Osteoblast (primary cell): ENCODE measurements around the gene INTS4. TPM values are rescaled to one million over a fixed set of nuclear protein-coding genes. Genes with fewer than 3 reads are reported as not detected.
"Not testable (repeated sequence)": the region's sequence is repeated elsewhere in the genome, so short reads cannot be mapped to it uniquely, and the experiment has no call there.

Experiments used
- DNase-seq: peaks from one replicate; pipeline ENCODE4 v3.0.0; 2011; ENCODE audit warnings: low spot score, mixed read lengths; ENCODE audit not compliant: insufficient read length; ENCODE audit errors: missing footprints
- H2AFZ ChIP-seq: 2 replicates; pipeline ENCODE4 v1.6.0; 2011; ENCODE audit warnings: mild to moderate bottlenecking, low read length
- H3K27ac ChIP-seq: 2 replicates; pipeline ENCODE4 v1.5.1; 2011; ENCODE audit warnings: mild to moderate bottlenecking, low read depth, low read length, moderate library complexity
- H3K27me3 ChIP-seq: 2 replicates; pipeline ENCODE4 v1.6.0; 2012; ENCODE audit warnings: mild to moderate bottlenecking, control low read depth, inconsistent platforms, low read length, moderate library complexity; ENCODE audit not compliant: insufficient read depth
- H3K36me3 ChIP-seq: 2 replicates; pipeline ENCODE4 v1.5.1; 2011; ENCODE audit warnings: mild to moderate bottlenecking, low read length, control low read depth, moderate library complexity; ENCODE audit not compliant: insufficient read depth
- H3K4me1 ChIP-seq: 2 replicates; pipeline ENCODE4 v1.5.1; 2011; ENCODE audit warnings: mild to moderate bottlenecking, low read length, control low read depth, moderate library complexity; ENCODE audit not compliant: insufficient read depth
- H3K4me2 ChIP-seq: 2 replicates; pipeline ENCODE4 v1.6.0; 2011; ENCODE audit warnings: mild to moderate bottlenecking, low read length; ENCODE audit not compliant: insufficient read depth
- H3K4me3 ChIP-seq: fragments of 200-600 bp; sonication (generic); 3 replicates; pipeline ENCODE4 v1.5.1; 2012; ENCODE audit warnings: mild to moderate bottlenecking, low read length, inconsistent platforms; ENCODE audit not compliant: insufficient read depth
- H3K79me2 ChIP-seq: 2 replicates; pipeline ENCODE4 v1.6.0; 2012; ENCODE audit warnings: mild to moderate bottlenecking, low read length, control low read depth, inconsistent platforms; ENCODE audit not compliant: insufficient read depth
- H3K9me3 ChIP-seq: 2 replicates; pipeline ENCODE4 v1.5.1; 2011; ENCODE audit warnings: low read depth, low read length, control low read depth
- H4K20me1 ChIP-seq: 2 replicates; pipeline ENCODE4 v1.6.0; 2012; ENCODE audit warnings: mild to moderate bottlenecking, low read length, control low read depth; ENCODE audit not compliant: insufficient read depth
- total RNA-seq: library from RNA; depleted of rRNA; stranded (reverse); fragments of >200 nt; gene quantifications from 2 replicates; pipeline ENCODE4 v1.2.3, GENCODE V29; 2012
- TF ChIP-seq, protein P1 (sequence below): IDR thresholded peaks from 2 replicates; pipeline ENCODE4 v1.5.1; 2011; ENCODE audit warnings: mild to moderate bottlenecking, low read depth, low read length, moderate library complexity; ENCODE audit errors: extremely low read depth

The INTS4 gene
- total RNA-seq, 1 donor = 35.8 TPM

DNA sequence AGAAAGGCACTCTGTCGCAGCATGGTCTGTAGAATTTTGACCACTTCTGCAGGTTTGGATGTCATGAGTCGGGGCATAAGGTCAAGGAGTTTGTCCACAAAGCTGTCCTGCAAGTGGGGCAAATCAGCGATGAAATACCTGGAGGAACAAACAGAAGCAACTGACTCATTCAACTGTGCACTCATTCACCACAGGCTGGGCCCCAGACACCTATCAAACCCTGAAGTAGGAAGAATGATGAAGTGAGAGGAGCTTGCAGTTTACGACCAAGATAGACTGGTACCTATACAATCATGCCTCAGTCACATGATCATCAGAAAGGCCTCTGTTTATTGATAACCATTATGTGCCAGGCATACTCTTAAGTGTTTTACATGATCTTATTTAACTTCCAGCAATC lies 102.8 kb downstream of the INTS4 start:
- not testable (repeated sequence) for H2AFZ ChIP-seq, H3K9me3 ChIP-seq, H3K27ac ChIP-seq, H3K4me1 ChIP-seq, H3K79me2 ChIP-seq, H3K36me3 ChIP-seq, H4K20me1 ChIP-seq, H3K4me2 ChIP-seq, H3K27me3 ChIP-seq, DNase-seq, H3K4me3 ChIP-seq

DNA sequence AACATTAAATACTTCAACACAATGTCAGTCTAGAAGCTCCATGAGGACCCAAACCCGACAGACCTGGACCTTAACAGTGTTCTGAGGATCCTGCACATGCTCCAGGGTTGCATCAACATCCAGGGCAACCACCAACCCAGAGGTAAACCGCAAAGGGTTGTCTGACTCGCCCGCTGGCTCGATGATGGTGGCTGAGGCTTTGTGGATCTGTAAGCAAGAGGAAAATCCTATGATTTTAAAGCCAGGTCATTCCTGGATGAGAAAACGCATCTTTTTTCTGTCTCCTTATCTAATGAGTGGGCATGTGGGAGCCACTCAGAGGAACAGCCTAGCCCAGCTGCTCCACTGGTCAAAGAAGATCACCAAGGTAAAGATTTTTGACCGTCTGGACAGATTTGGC lies 103.2 kb downstream of the INTS4 start:
- DNase-seq, H3K4me2 ChIP-seq, H3K36me3 ChIP-seq, H3K27me3 ChIP-seq, H3K4me3 ChIP-seq, H3K9me3 ChIP-seq, H3K4me1 ChIP-seq, H4K20me1 ChIP-seq, H2AFZ ChIP-seq, H3K79me2 ChIP-seq: not testable (repeated sequence)
- H3K27ac ChIP-seq = peak overlapping the region; percentile 53

DNA sequence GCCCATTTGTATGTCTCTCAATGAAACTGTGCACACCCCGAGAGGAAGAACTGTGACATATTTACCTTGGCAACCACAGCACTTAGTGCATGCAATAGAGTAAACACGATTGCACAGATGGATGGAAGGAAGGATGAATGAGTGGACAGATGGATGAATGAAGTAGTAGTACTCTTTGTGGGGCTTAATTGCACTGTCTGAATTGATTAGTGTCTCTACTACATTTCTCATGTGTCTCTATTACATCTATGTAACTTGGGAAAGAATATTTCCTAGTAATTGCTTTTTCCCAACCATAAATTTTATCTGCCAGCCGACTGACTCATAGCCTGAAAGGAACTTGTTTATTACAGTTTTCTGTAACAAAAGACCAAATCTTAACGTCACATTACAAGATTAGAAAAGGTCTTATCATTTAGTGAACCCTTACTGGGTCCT lies 103.8 kb downstream of the INTS4 start:
- DNase-seq = not testable (repeated sequence)

DNA sequence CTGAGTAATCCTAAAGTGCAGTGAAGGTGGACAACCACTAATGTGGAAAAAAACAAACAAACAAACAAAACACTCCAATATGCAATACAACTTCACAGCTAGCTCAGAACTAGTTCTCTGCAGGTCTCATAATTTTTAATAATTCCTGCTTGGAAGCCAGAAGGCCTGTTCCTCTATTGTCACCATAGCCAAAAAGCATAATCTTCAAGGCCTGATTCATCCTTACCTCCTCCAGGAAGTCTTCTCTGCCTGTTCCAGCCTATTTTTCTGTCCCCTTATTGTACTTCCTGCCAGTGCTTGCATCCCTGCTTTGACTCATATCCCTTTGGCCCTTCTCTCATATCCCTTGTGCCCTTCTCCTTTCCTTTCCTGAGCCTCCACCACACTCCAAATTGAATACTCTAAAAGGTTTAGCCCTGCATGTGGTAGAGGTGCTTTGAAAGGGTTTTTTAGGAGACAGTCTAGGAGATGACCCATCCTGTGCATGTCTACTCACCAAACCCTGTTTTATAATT lies 104.3 kb downstream of the INTS4 start:
- H3K9me3 ChIP-seq, H3K4me3 ChIP-seq, DNase-seq, H3K79me2 ChIP-seq, H3K4me1 ChIP-seq, H2AFZ ChIP-seq, H4K20me1 ChIP-seq, H3K4me2 ChIP-seq, H3K27me3 ChIP-seq: not testable (repeated sequence)
- H3K36me3 ChIP-seq = peaks cover 11% of the 10 kb centered on the region
- H3K27ac ChIP-seq = peak overlapping the region; percentile 33

More for the DNA sequence above, 103.8 kb downstream of the INTS4 start:
- not testable (repeated sequence) for H3K4me1 ChIP-seq, H3K79me2 ChIP-seq, H3K4me2 ChIP-seq, H2AFZ ChIP-seq, H4K20me1 ChIP-seq, H3K4me3 ChIP-seq, H3K9me3 ChIP-seq, H3K27me3 ChIP-seq
- H3K36me3 ChIP-seq = peaks cover 11% of the 10 kb centered on the region
- H3K27ac ChIP-seq = peak overlapping the region; percentile 53

DNA sequence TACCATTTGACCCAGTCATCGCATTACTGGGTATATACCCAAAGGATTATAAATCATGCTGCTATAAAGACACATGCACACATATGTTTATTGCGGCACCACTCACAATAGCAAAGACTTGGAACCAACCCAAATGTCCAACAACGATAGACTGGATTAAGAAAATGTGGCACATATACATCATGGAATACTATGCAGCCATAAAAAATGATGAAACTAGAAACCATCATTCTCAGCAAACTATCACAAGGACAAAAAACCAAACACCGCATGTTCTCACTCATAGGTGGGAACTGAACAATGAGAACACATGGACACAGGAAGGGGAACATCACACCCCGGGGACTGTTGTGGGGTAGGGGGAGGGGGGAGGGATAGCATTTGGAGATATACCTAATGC lies 105.4 kb downstream of the INTS4 start:
- not testable (repeated sequence) for H3K9me3 ChIP-seq, H3K4me2 ChIP-seq, H3K27me3 ChIP-seq, H4K20me1 ChIP-seq, H3K4me3 ChIP-seq, H3K27ac ChIP-seq, DNase-seq, H2AFZ ChIP-seq, H3K79me2 ChIP-seq
- peaks cover 17% of the 10 kb centered on the region for H3K4me1 ChIP-seq
- H3K36me3 ChIP-seq = peaks cover 11% of the 10 kb centered on the region

DNA sequence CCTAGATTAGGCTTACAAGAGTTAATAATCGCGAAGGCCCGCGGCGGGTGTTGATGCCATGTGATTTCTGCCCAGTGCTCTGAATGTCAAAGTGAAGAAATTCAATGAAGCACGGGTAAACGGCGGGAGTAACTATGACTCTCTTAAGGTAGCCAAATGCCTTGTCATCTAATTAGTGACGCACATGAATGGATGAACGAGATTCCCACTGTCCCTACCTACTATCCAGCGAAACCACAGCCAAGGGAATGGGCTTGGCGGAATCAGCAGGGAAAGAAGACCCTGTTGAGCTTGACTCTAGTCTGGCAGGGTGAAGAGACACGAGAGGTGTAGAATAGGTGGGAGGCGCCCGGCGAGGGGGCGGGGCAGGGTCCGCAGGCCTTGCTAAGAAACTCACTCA lies 108.1 kb downstream of the INTS4 start:
- H3K27ac ChIP-seq = no peak overlapping the region
- H4K20me1 ChIP-seq = no peaks in the 10 kb centered on the region
- H3K79me2 ChIP-seq = no peaks in the 10 kb centered on the region
- H3K36me3 ChIP-seq = peaks cover 15% of the 10 kb centered on the region
- TF ChIP-seq, protein P1, sequence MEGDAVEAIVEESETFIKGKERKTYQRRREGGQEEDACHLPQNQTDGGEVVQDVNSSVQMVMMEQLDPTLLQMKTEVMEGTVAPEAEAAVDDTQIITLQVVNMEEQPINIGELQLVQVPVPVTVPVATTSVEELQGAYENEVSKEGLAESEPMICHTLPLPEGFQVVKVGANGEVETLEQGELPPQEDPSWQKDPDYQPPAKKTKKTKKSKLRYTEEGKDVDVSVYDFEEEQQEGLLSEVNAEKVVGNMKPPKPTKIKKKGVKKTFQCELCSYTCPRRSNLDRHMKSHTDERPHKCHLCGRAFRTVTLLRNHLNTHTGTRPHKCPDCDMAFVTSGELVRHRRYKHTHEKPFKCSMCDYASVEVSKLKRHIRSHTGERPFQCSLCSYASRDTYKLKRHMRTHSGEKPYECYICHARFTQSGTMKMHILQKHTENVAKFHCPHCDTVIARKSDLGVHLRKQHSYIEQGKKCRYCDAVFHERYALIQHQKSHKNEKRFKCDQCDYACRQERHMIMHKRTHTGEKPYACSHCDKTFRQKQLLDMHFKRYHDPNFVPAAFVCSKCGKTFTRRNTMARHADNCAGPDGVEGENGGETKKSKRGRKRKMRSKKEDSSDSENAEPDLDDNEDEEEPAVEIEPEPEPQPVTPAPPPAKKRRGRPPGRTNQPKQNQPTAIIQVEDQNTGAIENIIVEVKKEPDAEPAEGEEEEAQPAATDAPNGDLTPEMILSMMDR = no peak
- H3K4me3 ChIP-seq = no peak overlapping the region
- no peaks in the 10 kb centered on the region for H3K27me3 ChIP-seq
- no peak overlapping the region for H2AFZ ChIP-seq
- H3K4me1 ChIP-seq = peaks cover 26% of the 10 kb centered on the region
- H3K9me3 ChIP-seq = no peaks in the 10 kb centered on the region
- H3K4me2 ChIP-seq = no peak overlapping the region
- DNase-seq = no peak
